Muscle of leg (tissue), 11 donors: ENCODE results near the gene PARD3. TPM values are rescaled to one million over a fixed set of nuclear protein-coding genes. Genes with fewer than 3 reads are reported as not detected.

ENCODE experiments used
- DNase-seq: peaks from one replicate; pipeline ENCODE4 v3.0.0; 2013
- H3K27ac ChIP-seq: one replicate; pipeline ENCODE4 v1.5.1; 2013; ENCODE audit warnings: mild to moderate bottlenecking, low read length, control low read depth
- H3K27me3 ChIP-seq: one replicate; pipeline ENCODE4 v1.6.1; 2013; ENCODE audit warnings: low read length; ENCODE audit not compliant: control insufficient read depth, insufficient read depth
- H3K36me3 ChIP-seq: one replicate; pipeline ENCODE4 v1.6.1; 2013; ENCODE audit warnings: low read length; ENCODE audit not compliant: control insufficient read depth, insufficient read depth
- H3K4me1 ChIP-seq: one replicate; pipeline ENCODE4 v1.6.1; 2013; ENCODE audit warnings: low read length; ENCODE audit not compliant: control insufficient read depth, insufficient read depth
- H3K4me3 ChIP-seq: one replicate; pipeline ENCODE4 v1.5.1; 2013; ENCODE audit warnings: low read length, control low read depth
- H3K9me3 ChIP-seq: replicated peaks from 2 replicates; pipeline ENCODE4 v1.6.1; 2013; ENCODE audit warnings: low read depth, low read length; ENCODE audit not compliant: control insufficient read depth
- WGBS: methylation state at CpG from one replicate; pipeline ENCODE4 v1.1.5; 2013; ENCODE audit warnings: missing lambda C conversion rate; ENCODE audit not compliant: insufficient coverage; 5-methylcytosine and 5-hydroxymethylcytosine counted together
- polyA plus RNA-seq, 8 donors: library from polyadenylated mRNA; unstranded; fragments of 120-200 nt; gene quantifications; one replicate each; pipeline versions ENCODE4 v1.2.1 to v1.2.3, GENCODE V29; 2013; ENCODE audit warnings: inconsistent platforms in 1 of 8, low replicate concordance in 1 of 8; ENCODE audit not compliant: insufficient read length in 8 of 8, insufficient read depth in 1 of 8
- total RNA-seq: library from RNA; stranded (reverse); fragments of 120-200 nt; gene quantifications from one replicate; pipeline ENCODE4 v1.2.4, GENCODE V29; 2013

The PARD3 gene
- total and polyA plus RNA-seq, 9 donors: 32.4 to 59.0 (median 41.9) TPM

GRCh38 chr10:34581801-34582532 is 233.1 kb downstream of the PARD3 start:
- Histone ChIP-seq H3K4me3 (no peak overlapping the region), H3K9me3 (no peaks in the 10 kb centered on the region), H3K4me1 (no peaks in the 10 kb centered on the region), H3K27me3 (no peaks in the 10 kb centered on the region), H3K36me3 (no peaks in the 10 kb centered on the region), H3K27ac (peak overlapping the region; percentile 59)
- WGBS: 40% methylated on average over 1 of the region's 6 CpGs
- peak; percentile 89 for DNase-seq

DNA sequence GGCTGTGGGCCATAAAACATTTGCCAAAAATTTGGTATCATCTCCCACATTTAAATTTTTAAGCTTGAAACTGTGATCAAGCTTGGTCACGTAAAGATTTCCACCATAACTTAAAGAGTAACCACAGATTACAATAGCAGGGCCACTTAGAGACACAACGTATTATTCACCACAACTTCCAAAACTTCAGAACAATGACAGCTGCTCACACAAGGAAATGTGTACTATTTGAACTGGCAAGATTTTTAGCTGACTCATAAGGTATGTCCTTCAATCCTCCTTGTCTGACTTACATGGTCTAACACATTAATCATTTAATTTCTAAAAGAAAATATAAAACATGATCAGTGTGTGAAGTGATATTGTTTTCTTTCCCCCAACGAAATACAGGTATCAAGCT is 234.5 kb downstream of the PARD3 start:
- H3K4me1 ChIP-seq: peaks cover 2% of the 10 kb centered on the region
- H3K36me3 ChIP-seq: no peaks in the 10 kb centered on the region
- H3K4me3 ChIP-seq: no peak overlapping the region
- no peak overlapping the region for H3K27ac ChIP-seq
- H3K9me3 ChIP-seq: no peaks in the 10 kb centered on the region
- no peaks in the 10 kb centered on the region for H3K27me3 ChIP-seq
- DNase-seq: no peak
- 71% methylated on average over 2 of the region's 3 CpGs for WGBS

GRCh38 chr10:34580214-34580613 is 234.9 kb downstream of the PARD3 start:
- WGBS: no CpG with 5 or more reads among the region's 6 CpGs
- Histone ChIP-seq H3K4me1 (peaks cover 2% of the 10 kb centered on the region), H3K27me3 (no peaks in the 10 kb centered on the region), H3K9me3 (no peaks in the 10 kb centered on the region), H3K4me3 (no peak overlapping the region), H3K36me3 (no peaks in the 10 kb centered on the region), H3K27ac (no peak overlapping the region)
- DNase-seq: no peak

- H3K27ac ChIP-seq: no peak overlapping the region
- no CpG with 5 or more reads among the region's 1 CpG for WGBS
- no peaks in the 10 kb centered on the region for H3K27me3 ChIP-seq
- H3K4me1 ChIP-seq: peaks cover 8% of the 10 kb centered on the region
- no peak overlapping the region for H3K4me3 ChIP-seq
- H3K36me3 ChIP-seq: no peaks in the 10 kb centered on the region
- no peak for DNase-seq
- H3K9me3 ChIP-seq: no peaks in the 10 kb centered on the region
These were observed 236.6 kb downstream of the PARD3 start for GRCh38 chr10:34578468-34578867.

DNA sequence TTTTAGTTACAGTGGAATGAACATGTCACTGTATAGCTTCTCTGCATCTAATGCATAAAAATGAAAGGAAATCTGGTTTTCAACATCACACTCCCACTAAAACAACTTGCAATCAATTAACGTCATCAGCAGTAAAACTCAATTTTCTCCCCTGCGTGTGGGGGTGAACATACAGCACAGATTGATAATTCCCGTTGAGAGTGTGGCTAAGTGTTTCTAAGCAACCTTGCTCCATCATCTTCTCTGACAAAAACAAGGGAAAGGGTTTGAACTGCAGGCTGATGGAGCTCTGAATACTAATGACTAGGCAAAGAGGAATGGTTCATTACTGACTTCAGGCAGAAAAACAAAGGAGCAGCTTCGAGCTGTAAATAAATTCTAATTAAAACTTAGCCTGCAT is 238.3 kb downstream of the PARD3 start:
- Histone ChIP-seq H3K9me3 (no peaks in the 10 kb centered on the region), H3K4me1 (peaks cover 8% of the 10 kb centered on the region), H3K4me3 (no peak overlapping the region), H3K27ac (no peak overlapping the region), H3K36me3 (no peaks in the 10 kb centered on the region), H3K27me3 (no peaks in the 10 kb centered on the region)
- no peak for DNase-seq
- WGBS: no CpG with 5 or more reads among the region's 4 CpGs

- H3K36me3 ChIP-seq: no peaks in the 10 kb centered on the region
- no peak overlapping the region for H3K4me3 ChIP-seq
- no peak overlapping the region for H3K27ac ChIP-seq
- no peak for DNase-seq
- WGBS: 100% methylated on average over 2 of the region's 3 CpGs
- H3K9me3 ChIP-seq: no peaks in the 10 kb centered on the region
- peaks cover 8% of the 10 kb centered on the region for H3K4me1 ChIP-seq
- no peaks in the 10 kb centered on the region for H3K27me3 ChIP-seq
These were observed 239.2 kb downstream of the PARD3 start for GRCh38 chr10:34575882-34576281.

GRCh38 chr10:34574353-34574934 is 240.7 kb downstream of the PARD3 start:
- H3K27ac ChIP-seq: peak overlapping the region; percentile 62
- H3K4me1 ChIP-seq: peaks cover 8% of the 10 kb centered on the region
- no peaks in the 10 kb centered on the region for H3K36me3 ChIP-seq
- no peaks in the 10 kb centered on the region for H3K27me3 ChIP-seq
- no CpG with 5 or more reads among the region's 4 CpGs for WGBS
- no peak overlapping the region for H3K4me3 ChIP-seq
- DNase-seq: peak; percentile 70
- no peaks in the 10 kb centered on the region for H3K9me3 ChIP-seq

- peaks cover 11% of the 10 kb centered on the region for H3K4me1 ChIP-seq
- no peak overlapping the region for H3K27ac ChIP-seq
- H3K9me3 ChIP-seq: no peaks in the 10 kb centered on the region
- WGBS: no CpG with 5 or more reads among the region's 2 CpGs
- no peak for DNase-seq
- H3K4me3 ChIP-seq: no peak overlapping the region
- H3K27me3 ChIP-seq: no peaks in the 10 kb centered on the region
- no peaks in the 10 kb centered on the region for H3K36me3 ChIP-seq
These were observed 244.2 kb downstream of the PARD3 start for GRCh38 chr10:34570887-34571286.

DNA sequence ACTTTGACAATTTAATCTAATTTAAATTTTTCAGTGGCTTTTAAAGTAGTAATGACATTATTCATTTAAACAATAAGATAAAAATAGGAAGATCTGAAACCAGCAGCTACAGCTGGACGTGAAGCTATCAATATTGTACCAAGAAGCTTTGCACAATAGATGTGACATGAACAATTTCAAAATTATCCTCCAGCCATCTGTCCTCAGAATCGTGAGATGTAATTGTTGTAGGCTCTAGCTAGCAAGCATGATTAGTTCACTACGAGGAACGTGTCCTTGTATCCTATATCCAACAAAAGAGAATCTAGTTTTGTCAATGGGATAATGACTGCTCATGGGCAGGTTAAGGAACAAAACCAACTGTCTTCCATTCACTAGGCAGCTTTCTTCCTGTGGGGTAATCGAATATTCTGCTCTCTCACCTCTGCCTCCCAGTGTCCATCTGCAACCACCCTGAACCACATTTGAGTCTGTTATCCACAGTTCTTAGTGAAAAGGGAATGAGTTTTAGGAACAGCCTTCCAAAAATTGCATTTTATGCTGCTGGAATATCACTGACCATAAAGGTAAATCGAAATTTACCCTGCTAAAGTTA is 247.3 kb downstream of the PARD3 start:
- Histone ChIP-seq H3K9me3 (no peaks in the 10 kb centered on the region), H3K27me3 (no peaks in the 10 kb centered on the region), H3K4me3 (no peak overlapping the region), H3K36me3 (no peaks in the 10 kb centered on the region), H3K4me1 (peaks cover 5% of the 10 kb centered on the region), H3K27ac (no peak overlapping the region)
- DNase-seq: no peak
- WGBS: no CpG with 5 or more reads among the region's 6 CpGs

DNA sequence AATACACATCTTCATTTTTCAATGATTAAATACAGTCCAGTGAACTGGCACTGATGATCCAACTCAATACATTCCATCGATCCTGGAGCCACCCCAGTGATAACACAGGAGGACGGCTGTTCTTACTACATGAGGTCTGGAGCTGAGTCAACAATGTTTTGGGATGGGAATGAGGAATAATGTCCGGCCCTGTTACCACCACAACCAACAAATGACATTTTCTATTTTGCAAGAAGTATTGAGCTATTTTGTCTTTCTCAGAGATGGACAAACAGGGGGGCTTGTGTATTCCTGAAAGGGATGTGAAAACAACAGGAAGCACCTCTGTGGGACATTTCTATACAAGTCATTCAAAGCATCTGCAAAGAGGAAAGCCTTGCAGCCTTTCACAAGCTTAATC is 249.2 kb downstream of the PARD3 start:
- no CpG with 5 or more reads among the region's 3 CpGs for WGBS
- no peaks in the 10 kb centered on the region for H3K27me3 ChIP-seq
- H3K9me3 ChIP-seq: no peaks in the 10 kb centered on the region
- H3K4me1 ChIP-seq: peaks cover 5% of the 10 kb centered on the region
- H3K36me3 ChIP-seq: no peaks in the 10 kb centered on the region
- no peak overlapping the region for H3K27ac ChIP-seq
- DNase-seq: peak; percentile 30
- H3K4me3 ChIP-seq: no peak overlapping the region
